Upper lobe of left lung (tissue), 6 donors: ENCODE results near the gene NCLN. TPM values are rescaled to one million over a fixed set of nuclear protein-coding genes. Genes with fewer than 3 reads are reported as not detected.
A peak's percentile ranks its signal among the peaks of the same experiment; 100 is the strongest.

ENCODE experiments used
- ATAC-seq, 2 donors: fragments of 200-7000 bp; cut with Tn5 transposase; one replicate each; pipeline ENCODE4 v1.9.1; 2022; ENCODE audit warnings: mild to moderate bottlenecking in 2 of 2, moderate library complexity in 2 of 2; ENCODE audit not compliant: low FRiP score in 2 of 2
- DNase-seq, 2 donors: peaks; one replicate each; pipeline ENCODE4 v3.0.0-alpha.2; 2019 to 2020
- H3K27ac ChIP-seq, 4 donors: fragments of 200-600 bp; sonication (generic); one replicate each; pipeline ENCODE4 v1.5.1; 2016 to 2019
- H3K27me3 ChIP-seq, 4 donors: fragments of 200-600 bp; sonication (generic); one replicate each; pipeline ENCODE4 v1.5.1; 2017 to 2019
- H3K36me3 ChIP-seq, 4 donors: fragments of 200-600 bp; sonication (generic); one replicate each; pipeline ENCODE4 v1.5.1; 2016 to 2019
- H3K4me1 ChIP-seq, 4 donors: fragments of 200-600 bp; sonication (generic); one replicate each; pipeline ENCODE4 v1.5.1; 2018 to 2019
- H3K4me3 ChIP-seq, 4 donors: fragments of 200-600 bp; sonication (generic); one replicate each; pipeline ENCODE4 v1.5.1; 2017 to 2019; ENCODE audit warnings: mild to moderate bottlenecking in 2 of 4, moderate library complexity in 1 of 4
- H3K9me3 ChIP-seq, 4 donors: fragments of 200-600 bp; sonication (generic); one replicate each; pipeline ENCODE4 v1.5.1; 2018 to 2019
- EP300 ChIP-seq, 4 donors: sonication (generic); formaldehyde crosslinking; IDR thresholded peaks; one replicate each; pipeline ENCODE4 v1.5.1; 2017; ENCODE audit warnings: antibody characterized with exemption in 4 of 4, control low read depth in 2 of 4
- POLR2A ChIP-seq, 4 donors: fragments of 450-650 bp; IDR thresholded peaks; one replicate each; pipeline ENCODE4 v1.5.1; 2016 to 2017; ENCODE audit warnings: antibody characterized with exemption in 4 of 4, mild to moderate bottlenecking in 2 of 4
- POLR2AphosphoS5 ChIP-seq, 2 donors: sonication (generic); formaldehyde crosslinking; IDR thresholded peaks; one replicate each; pipeline ENCODE4 v1.5.1; 2017; ENCODE audit warnings: antibody characterized with exemption in 2 of 2
- WGBS, 2 donors: methylation state at CpG; one replicate each; pipeline ENCODE4 v1.1.5; 2017 to 2018; 5-methylcytosine and 5-hydroxymethylcytosine counted together
- total RNA-seq, 6 donors: library from RNA; depleted of rRNA in 4 of 6; stranded (reverse); fragments of >200 nt in 4 of 6; gene quantifications; one replicate each; pipeline versions ENCODE4 v1.1.0 to v1.2.1, GENCODE V29; 2016 to 2021
- TF ChIP-seq, protein P1 (sequence below), 6 experiments: fragments of 450-650 bp in 4 of 6; fragments of 200-600 bp in 2 of 6; sonication (generic) in 2 of 6; IDR thresholded peaks; one replicate each; pipeline ENCODE4 v1.5.1; 2016 to 2019; ENCODE audit warnings: antibody characterized with exemption in 6 of 6
- donor health status: DM: no; HTN: no; CAD: no; lungs with moderate emphysema.
- donor health status: DM: no; HTN: yes; CAD: no; lungs with severe emphysema.

The NCLN gene
- total RNA-seq, 6 donors from 2014 or later, result 35.6 to 87.0 (median 72.5) TPM

DNA sequence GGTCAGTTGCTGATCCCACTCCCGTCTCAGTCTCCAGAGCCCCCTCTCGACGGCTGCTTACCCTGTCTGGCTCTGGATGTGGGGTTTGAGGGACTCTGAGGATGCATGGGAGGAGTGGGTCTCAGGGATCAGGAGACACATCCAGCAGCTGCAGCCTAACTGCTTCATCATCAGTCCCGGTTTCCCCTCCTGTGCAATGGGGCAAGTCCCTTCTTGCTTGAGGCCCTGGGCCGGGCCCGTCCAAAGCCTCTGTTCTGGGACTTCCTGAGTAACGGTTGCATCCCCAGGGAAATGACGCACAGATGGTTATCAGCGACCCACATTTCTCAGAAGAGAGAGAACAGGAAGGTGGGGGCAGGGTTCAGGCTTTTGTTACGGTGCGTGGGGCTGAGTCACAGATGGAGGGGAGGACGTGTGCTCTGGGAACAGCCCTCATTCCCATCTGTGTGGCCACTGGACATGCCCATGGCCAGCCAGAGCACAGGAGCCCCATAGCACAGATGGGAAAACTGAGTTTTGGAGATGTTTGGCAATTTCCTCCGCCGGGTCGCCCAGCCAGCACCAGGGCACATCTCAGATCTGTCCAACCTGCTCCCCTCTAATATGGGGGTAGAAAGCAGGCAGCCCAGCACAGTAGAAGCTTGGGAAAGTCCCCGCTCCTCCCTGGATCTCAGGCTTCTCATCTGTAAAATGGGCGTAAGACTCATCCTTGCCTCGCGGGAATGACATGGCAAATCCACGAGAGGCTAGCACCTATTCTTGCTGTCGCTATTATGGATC, 30.6 kb upstream of the NCLN start:
- 55 to 70% methylated on average over 15 to 21 of the region's 21 CpGs for WGBS, 2 donors
- Histone ChIP-seq H3K4me3 (peak overlapping the region in 3 of 4 donors; percentile 27 to 41 (median 29)), H3K27me3 (no peaks in the 10 kb centered on the region), H3K27ac (peak overlapping the region; percentile 83 to 87 (median 86)), H3K9me3 (no peaks in the 10 kb centered on the region), H3K4me1 (peaks cover 14 to 26% (median 19%) of the 10 kb centered on the region in 4 donors), H3K36me3 (peaks cover 3 to 18% (median 9%) of the 10 kb centered on the region in 4 donors)
- TF ChIP-seq POLR2AphosphoS5 (IDR thresholded peaks at IDR 0.05) (peak; percentile 97 to 100), EP300 (IDR thresholded peaks at IDR 0.05) (peak; percentile 96 to 100 (median 100)), POLR2A (IDR thresholded peaks at IDR 0.05) (peak in 2 of 4 donors; percentile 53 to 57)
- TF ChIP-seq, protein P1, sequence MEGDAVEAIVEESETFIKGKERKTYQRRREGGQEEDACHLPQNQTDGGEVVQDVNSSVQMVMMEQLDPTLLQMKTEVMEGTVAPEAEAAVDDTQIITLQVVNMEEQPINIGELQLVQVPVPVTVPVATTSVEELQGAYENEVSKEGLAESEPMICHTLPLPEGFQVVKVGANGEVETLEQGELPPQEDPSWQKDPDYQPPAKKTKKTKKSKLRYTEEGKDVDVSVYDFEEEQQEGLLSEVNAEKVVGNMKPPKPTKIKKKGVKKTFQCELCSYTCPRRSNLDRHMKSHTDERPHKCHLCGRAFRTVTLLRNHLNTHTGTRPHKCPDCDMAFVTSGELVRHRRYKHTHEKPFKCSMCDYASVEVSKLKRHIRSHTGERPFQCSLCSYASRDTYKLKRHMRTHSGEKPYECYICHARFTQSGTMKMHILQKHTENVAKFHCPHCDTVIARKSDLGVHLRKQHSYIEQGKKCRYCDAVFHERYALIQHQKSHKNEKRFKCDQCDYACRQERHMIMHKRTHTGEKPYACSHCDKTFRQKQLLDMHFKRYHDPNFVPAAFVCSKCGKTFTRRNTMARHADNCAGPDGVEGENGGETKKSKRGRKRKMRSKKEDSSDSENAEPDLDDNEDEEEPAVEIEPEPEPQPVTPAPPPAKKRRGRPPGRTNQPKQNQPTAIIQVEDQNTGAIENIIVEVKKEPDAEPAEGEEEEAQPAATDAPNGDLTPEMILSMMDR (IDR thresholded peaks at IDR 0.05), result peak in 1 of 6 experiments; percentile 5
- ATAC-seq, result peak; percentile 81 to 82
- DNase-seq, result peak in 1 of 2 donors; percentile 90

DNA sequence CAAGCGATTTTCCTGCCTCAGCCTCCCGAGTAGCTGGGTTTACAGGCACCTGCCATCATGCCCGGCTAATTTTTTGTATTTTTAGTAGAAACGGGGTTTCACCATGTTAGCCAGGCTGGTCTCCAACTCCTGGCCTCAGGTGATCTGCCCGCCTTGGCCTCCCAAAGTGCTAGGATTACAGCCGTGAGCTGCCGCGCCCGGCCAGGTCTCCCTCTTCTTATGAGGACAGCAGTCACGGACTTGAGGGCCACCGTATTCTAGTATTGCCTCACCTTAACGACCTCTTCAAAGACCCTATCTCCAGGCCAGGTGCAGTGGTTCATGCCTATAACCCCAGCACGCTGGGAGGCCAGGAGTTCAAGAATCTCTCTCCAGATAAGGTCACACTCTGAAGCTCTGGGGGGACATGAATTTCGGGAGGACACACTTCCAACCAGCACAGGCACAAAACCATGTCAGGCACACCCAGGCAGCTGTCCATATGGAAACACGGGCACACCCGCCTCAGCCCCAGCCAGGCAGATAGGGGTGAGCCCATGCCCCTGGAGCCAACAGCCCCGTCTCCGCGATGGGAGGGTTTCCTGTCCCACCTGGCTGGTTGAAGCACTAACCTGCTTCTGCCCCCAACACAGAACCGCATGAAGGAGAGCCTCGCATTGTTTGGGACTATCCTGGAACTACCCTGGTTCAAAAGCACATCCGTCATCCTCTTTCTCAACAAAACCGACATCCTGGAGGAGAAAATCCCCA, 28.5 kb upstream of the NCLN start:
- no peaks in the 10 kb centered on the region for H3K9me3 ChIP-seq
- no peak for DNase-seq
- WGBS, 2 donors, result 86 to 87% methylated on average over 19 to 22 of the region's 23 CpGs
- H3K4me1 ChIP-seq, result peaks cover 16 to 24% (median 21%) of the 10 kb centered on the region in 4 donors
- H3K27me3 ChIP-seq, result no peaks in the 10 kb centered on the region
- H3K36me3 ChIP-seq, result peaks cover 0 to 16% (median under 1%) of the 10 kb centered on the region in 4 donors
- no peak overlapping the region for H3K4me3 ChIP-seq
- H3K27ac ChIP-seq, result no peak overlapping the region
- TF ChIP-seq, protein P1 (IDR thresholded peaks at IDR 0.05), result no peak
- TF ChIP-seq POLR2A (IDR thresholded peaks at IDR 0.05), result no peak
- TF ChIP-seq POLR2AphosphoS5 (IDR thresholded peaks at IDR 0.05), result no peak
- no peak for TF ChIP-seq EP300 (IDR thresholded peaks at IDR 0.05)
- no peak for ATAC-seq

DNA sequence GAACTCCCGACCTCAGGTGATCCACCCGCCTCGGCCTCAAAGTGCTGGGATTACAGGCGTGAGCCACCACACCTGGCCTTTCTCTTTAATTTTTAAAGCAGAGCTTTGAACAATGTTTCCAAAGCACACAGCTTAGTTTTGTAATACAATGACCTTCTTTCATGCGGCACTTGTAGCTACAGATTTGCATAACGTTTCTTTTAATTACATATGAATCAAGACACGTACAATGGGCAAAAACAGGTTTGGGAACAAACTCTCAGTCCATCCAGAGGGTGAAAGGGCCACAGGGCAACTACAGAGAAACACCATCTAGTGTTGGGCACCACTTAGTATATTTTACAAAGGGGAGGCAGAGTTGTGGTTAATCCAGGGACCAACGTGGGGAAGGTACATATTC, 26.2 kb upstream of the NCLN start:
- Histone ChIP-seq H3K27me3 (no peaks in the 10 kb centered on the region), H3K36me3 (peaks cover 0 to 20% (median 0%) of the 10 kb centered on the region in 4 donors), H3K27ac (no peak overlapping the region), H3K4me1 (peaks cover 18 to 28% (median 20%) of the 10 kb centered on the region in 4 donors), H3K4me3 (no peak overlapping the region), H3K9me3 (no peaks in the 10 kb centered on the region)
- TF ChIP-seq POLR2AphosphoS5 (IDR thresholded peaks at IDR 0.05) (no peak), EP300 (IDR thresholded peaks at IDR 0.05) (no peak), POLR2A (IDR thresholded peaks at IDR 0.05) (no peak)
- TF ChIP-seq, protein P1 (IDR thresholded peaks at IDR 0.05), result no peak
- 88 to 93% methylated on average over 8 of the region's 8 CpGs for WGBS, 2 donors
- ATAC-seq (no peak), DNase-seq (no peak)

DNA sequence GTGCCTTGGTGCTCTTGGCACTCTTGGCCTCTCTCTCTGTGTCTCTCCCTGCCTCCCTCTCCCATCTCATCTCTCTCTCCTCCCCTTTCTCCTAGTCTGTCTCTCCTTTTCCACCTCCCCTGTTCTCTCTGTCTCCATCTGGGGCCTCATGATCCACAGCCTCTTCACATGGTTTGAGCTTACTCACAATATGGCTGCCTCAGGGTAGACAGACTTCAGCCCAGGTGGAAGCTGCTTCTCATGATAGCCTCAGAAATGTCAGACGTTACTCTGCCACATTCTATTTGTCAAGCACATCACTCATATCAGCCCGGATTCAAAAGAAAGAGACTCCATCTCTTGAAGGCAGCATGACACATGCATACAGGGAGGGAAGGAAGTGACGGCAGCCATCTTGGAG, 25.5 kb upstream of the NCLN start:
- ATAC-seq, result no peak

More for the DNA sequence above, 25.5 kb upstream of the NCLN start:
- peaks cover 0 to 20% (median 0%) of the 10 kb centered on the region in 4 donors for H3K36me3 ChIP-seq
- TF ChIP-seq POLR2AphosphoS5 (IDR thresholded peaks at IDR 0.05), result no peak
- no peak for TF ChIP-seq EP300 (IDR thresholded peaks at IDR 0.05)
- TF ChIP-seq, protein P1 (IDR thresholded peaks at IDR 0.05), result no peak
- no peak for TF ChIP-seq POLR2A (IDR thresholded peaks at IDR 0.05)
- H3K9me3 ChIP-seq, result no peaks in the 10 kb centered on the region
- H3K27me3 ChIP-seq, result no peaks in the 10 kb centered on the region
- 84 to 87% methylated on average over 3 of the region's 3 CpGs for WGBS, 2 donors
- DNase-seq, result no peak
- H3K27ac ChIP-seq, result no peak overlapping the region
- H3K4me1 ChIP-seq, result peaks cover 12 to 23% (median 18%) of the 10 kb centered on the region in 4 donors
- no peak overlapping the region for H3K4me3 ChIP-seq
